PC-9 (cell line): Measurements from ENCODE around the gene TMEM11.

ENCODE experiments used
- CTCF ChIP-seq: fragments of 200-600 bp; sonication (generic); conservative IDR thresholded peaks from 2 replicates; pipeline ENCODE4 v1.6.1; 2017; ENCODE audit warnings: mixed run types, antibody characterized with exemption, mild to moderate bottlenecking, moderate library complexity
- EZH2 ChIP-seq: fragments of 200-600 bp; sonication (generic); IDR thresholded peaks from 2 replicates; pipeline ENCODE4 v1.8.0; 2017; ENCODE audit warnings: antibody characterized with exemption, low read depth

GRCh38 chr17:21170809-21171208 is 43.2 kb downstream of the TMEM11 start:
- TF ChIP-seq CTCF (no peak), EZH2 (no peak)
